IPS-NIHi11 (cell line): Measurements from ENCODE around the gene HOXA6.

Source experiments
- DNase-seq: peaks from one replicate; pipeline ENCODE4 v3.0.0; 2012; ENCODE audit warnings: mixed read lengths, low spot score

Gene HOXA6

DNA sequence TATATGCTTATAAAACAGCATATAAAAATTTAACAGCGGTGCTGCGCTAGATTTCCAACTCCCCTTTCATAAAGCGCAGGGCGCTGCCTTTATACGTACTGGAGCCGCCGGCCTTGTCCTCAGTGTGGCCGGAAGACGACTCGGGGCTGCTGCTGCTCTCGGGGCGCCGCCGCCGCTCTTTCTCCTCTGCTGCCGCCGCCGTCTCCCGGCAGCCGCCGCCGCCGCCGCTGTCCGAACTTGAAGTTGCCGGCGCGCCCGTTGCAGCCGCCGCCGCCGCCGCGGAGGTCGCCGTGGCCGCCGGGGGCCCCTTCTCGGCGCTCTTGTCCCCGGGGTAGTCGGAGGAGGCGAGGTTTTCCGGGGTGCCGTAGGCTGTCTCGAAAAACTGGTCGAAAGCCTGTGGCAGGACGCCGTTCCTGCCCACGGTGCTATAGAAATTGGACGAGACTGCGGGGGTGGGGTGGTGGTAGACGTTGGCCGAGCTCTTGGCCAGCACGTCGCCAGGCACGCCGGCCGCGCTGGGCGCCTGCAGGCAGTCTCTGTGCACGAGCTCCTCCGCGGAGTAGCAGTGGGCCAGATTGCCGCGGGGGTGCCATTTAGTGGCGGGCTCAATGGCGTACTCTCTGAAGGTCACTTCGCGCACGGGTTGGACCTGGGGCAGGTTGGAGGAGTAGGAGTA, 36.9 kb upstream of the HOXA6 start:
- DNase-seq: no peak

- no peak for DNase-seq
These were observed 36.2 kb upstream of the HOXA6 start for GRCh38 chr7:27183682-27184336.

DNA sequence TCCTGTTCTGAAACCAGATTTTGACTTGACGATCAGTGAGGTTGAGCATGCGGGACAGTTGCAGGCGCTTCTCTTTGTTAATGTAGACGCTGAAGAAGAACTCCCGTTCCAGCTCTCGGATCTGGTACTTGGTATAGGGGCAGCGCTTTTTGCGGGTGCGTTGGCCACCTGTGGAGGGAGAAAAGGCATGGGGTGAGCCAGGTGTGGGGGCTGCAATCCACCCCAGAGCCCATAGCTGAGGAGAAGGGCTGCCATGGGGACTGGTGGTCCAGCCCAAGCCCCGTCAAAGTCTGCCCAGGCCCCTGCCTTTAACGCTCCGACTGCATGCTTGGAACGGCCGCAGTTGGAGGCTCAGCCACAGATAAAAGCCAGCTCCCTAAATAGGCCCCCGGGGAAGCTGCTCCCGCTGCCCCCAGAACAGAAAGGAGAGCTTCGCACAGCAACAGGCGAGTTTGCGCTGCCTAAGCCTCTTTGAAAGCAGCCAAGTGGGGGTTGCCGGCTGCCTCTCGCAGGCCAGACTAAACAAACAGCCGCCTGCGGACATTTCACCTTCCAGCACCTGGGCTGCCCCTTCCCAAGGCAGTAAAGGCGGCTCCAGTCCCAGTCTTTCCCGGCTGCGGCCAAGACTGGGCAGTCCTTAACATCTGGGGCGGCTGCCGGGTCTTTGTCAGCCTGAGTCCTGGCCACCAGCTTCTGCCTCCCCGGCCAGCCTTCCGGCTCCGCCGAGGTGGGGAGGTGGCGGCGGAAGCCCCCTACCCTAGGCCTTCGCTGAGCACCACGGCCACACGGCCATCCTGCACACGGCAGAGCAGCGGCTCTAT, 35.5 kb upstream of the HOXA6 start:
- DNase-seq: peak; percentile 72

- DNase-seq: no peak
These were observed 34.8 kb upstream of the HOXA6 start for GRCh38 chr7:27182285-27182841.

DNA sequence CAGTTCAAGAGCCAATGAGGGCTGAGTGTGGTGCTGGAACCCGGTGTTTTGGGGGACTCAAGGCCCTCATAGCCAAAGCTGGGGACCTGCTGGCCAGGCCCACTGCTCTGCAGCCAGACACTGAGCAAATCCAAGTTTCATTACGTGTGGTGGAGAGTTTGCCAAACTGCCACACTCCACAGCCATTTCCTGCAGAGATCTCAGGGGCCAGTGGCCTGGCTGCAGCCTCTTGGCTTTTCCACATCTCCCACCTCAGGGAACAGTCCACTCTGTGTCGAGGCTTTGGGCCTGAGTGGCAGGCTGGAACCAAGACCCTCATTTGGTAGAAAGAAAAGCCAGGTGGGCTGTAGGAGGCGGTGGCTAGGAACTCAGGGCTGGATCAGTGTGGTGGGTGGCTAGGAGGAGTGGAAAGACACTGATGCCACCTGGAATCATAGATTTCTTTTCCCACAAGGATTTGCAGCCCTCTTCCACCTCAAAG, 34.3 kb upstream of the HOXA6 start:
- no peak for DNase-seq

DNA sequence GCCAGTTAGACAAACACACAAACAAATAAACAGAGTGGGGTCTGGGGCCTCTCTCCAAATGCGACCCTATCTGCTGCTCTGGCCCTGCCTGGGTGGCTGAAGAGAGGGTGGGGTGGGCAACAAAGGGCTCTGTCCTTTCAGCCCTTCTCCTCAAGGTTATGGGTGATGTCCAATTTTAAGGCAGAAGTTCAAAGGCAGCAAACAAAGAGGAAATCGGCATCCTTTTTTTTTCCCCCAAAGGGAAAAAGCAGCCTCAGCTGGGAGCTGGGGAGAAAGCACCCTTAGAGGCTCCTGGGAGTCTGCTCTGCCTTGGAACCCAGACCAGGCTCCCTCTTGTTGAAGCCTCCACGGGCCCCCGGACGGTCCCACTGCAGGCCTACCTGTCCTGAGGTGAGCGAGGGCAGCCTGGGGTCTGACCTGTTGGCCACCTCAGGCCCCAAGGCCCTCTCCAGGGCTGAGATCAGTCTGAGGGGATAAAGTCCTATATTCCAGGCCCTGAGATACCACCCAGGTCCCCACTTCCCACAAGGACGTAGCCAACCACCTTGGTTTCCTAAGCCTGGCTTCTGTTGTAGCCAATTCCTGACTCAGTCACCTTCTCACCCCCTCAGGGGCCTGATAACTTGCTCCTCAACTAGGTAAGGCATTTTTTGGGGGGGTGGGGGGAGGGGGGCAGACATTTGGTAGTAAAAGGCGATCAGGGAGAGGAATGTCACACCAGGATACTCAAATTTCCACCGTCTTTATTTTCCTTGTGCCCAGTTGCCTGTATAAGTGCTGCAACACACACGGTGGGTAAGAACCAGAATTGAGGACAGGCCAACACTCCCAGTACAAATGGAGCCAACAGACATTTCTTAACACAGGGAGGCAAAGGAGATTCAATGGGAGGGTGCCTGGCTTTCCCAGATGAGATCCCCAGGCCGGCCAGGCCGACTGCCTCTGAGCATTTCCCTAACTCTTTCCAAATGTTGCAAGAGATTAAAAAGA, 33.2 kb upstream of the HOXA6 start:
- no peak for DNase-seq

- DNase-seq: peak; percentile 84
These were observed 32.2 kb upstream of the HOXA6 start for GRCh38 chr7:27179503-27180430.

- DNase-seq: no peak
These were observed 31.5 kb upstream of the HOXA6 start for GRCh38 chr7:27179030-27179429.

- no peak for DNase-seq
These were observed 30.8 kb upstream of the HOXA6 start for GRCh38 chr7:27178366-27178765.

DNA sequence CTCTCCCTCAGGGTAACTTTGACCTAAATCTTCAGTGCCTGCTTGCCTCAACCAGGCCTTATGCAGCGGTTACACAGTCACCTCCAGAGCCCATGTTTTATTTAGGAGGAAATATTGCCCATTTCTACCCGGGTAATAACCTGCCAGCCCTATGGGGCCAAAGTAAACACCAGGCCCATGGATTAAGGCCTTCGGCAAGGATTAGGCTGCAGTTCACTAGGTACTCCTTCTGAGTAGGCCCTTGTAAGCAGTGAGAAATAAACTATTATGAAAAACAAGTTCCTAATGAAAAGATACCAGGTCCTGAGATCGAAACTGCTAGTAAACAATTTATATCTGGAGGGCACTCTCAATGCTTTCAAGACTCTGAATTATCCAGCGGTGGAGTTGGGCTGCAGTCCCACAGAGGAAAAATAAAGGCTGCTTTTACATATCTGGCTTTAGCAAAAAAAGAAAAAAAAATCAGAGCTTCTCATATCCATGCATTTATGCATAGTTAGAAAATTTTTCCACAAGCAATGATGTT, 30.3 kb upstream of the HOXA6 start:
- no peak for DNase-seq

DNA sequence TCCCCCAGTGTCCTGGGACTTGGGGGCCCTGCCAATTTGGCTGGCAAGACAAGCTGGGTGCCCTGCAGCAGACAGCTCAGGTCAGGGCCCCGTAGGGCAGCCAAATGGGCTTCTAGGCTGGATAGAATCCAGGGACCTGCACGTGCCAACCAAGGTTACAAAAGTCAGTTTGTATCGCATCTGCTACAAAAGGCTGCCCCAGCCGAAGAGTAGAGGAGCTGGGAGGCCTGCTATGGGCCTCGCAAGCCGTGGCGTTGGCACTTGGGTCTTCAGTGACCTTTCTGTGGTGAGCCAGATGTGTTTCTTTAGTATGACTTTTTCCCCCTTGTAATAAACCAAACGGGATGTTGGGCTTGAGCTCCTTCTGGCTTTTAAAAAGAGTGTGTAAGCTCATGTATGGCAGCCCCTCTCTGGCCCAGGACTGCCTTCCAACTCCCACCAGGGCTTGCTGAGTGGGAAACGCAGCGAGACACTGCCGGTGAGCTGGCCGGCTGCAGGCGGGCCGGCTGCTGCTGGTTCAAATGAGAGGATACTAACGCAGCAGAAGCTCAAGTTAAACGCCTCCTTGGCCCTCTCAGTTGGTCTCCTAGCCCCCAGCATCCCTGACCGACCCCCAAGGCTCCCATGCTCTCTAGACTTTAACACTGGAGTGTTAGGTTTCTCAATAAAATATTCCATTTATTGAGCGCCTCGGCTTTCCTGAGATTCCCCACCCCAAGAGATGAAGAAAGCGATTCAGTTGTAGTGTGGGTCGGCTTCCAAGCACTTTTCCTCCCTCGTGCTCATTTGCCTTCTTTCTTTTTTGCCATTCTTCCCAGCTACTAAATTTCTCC, 29.6 kb upstream of the HOXA6 start:
- DNase-seq: no peak

GRCh38 chr7:27176524-27176845, 28.9 kb upstream of the HOXA6 start:
- no peak for DNase-seq

GRCh38 chr7:27175626-27176523, 28.3 kb upstream of the HOXA6 start:
- DNase-seq: peak; percentile 10

DNA sequence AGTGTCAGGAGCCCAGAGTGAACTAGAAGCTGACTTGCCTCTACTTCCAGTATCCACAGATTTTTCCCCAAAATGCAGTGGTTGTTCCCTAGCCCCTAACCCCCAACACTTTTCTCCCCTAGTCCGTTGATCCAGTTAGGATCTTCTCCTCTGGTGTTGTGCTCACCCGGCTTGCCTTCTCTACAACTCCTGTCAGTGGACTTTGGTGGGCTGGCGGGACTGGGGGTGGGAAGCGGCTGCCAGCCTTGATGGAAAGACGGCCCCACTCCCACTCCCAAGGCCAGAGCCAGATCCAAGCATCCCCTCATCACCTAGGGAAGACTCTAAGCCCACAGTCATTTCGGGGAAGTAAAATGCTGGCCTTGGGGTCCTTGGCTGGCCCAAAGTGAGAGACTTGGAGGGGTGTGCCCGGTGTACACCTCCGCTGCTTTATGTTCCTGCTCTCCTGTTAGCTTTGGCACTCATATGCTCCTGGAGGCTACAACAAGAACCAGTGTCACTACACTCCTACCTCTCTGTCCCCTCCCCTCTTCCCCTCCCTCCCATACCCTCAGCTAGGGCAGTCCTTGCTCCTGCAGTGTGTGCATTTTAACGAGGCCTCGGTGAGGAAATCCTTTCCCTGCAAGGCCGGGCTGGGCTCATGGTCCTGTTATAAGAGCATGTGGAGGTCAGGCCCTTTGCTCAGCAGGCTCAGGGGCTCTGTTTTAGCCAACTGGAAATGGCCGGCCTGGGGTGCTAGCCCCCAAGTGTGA, 27.5 kb upstream of the HOXA6 start:
- peak; percentile 12 for DNase-seq

DNA sequence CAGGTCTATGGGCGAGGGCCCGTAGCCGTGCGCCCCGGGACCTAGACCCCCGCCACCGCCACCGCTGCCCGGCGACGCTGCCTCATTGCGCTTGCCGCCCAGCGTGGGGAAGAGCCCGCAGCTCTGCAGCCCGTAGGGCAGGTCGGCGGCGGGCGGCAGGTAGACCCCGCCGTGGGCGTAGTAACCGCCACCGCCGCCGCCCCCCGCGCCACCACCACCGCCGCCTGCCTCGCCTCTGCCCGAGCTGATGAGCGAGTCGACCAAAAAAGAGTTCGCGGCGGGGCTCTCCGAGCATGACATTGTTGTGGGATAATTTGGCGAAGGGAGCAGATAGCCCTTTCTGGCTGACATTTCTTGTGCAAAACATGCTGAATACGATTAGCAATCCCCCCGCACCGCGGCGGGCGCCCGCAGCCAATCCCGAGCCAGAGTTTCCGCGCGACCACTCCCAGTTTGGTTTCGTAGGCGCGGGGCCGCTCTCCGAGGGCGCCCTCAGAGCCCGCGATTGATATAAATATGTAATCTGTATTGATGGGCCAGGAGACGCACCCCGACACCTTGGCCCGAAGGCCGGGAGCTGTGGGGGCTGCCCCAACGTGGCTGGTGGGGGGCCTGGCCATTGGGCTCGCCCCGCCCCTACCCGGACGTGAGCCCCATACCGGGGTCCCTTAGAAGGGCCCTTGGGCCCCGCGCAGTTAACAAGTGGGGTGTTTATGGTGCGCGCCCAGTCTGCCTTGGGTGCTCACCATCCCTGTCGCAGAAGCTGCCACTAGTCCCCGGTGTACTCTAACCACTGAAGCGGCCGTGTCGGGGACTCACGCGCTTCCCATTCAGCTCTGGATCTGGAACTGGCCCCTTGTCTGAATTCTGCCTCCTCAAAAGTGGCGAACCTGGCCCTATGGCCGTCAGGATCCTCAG, 26.6 kb upstream of the HOXA6 start, which contains the start of gene HOXA10:
TSS of gene HOXA10 (minus strand) at position 365 of the 918 bp plus-strand sequence. CDS start at position 351, 14 bp downstream.
- DNase-seq: peak; percentile 33

DNA sequence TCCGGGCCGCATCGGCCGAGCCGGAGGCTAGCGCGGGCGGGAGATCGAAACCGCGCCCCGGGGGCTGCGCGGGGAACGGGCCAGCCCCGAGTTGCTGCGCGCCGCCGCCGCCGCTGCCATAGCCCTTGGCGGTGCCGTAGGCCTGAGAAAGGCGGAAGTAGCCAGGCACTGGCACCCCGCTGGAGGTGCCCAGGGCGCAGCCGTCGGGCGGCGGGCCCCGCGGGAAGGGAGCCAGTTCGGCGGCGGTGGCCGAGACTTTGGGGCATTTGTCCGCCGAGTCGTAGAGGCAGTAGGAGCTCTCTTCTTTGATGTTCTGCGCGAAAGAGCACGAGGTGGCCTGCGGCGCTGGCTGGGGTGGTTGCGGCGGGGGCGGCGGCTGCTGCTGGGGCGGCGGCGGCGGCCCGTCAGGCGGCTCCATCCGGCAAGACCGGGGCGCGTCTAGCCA, 26.0 kb upstream of the HOXA6 start:
- DNase-seq: peak; percentile 39
